Esophagus squamous epithelium (tissue), 5 donors: Measurements from ENCODE around the gene SAMD14. TPM values are rescaled to one million over a fixed set of nuclear protein-coding genes. Genes with fewer than 3 reads are reported as not detected.

Experiments used
- DNase-seq: peaks from one replicate; lab custom pipeline; 2025; lab: John Stamatoyannopoulos, UW
- H3K27ac ChIP-seq, 4 donors: fragments of 200-600 bp; sonication (generic); one replicate each; pipeline ENCODE4 v1.5.1; 2016 to 2019; ENCODE audit warnings: mild to moderate bottlenecking in 1 of 4
- H3K27me3 ChIP-seq, 4 donors: fragments of 200-600 bp; sonication (generic); 1 replicate in 3 of 4; 2 replicates in 1 of 4; pipeline versions ENCODE4 v1.5.1 to v1.6.0; 2017 to 2021; ENCODE audit warnings: antibody characterized with exemption in 1 of 4
- H3K36me3 ChIP-seq, 3 donors: fragments of 200-600 bp; sonication (generic); one replicate each; pipeline ENCODE4 v1.5.1; 2016 to 2019
- H3K4me1 ChIP-seq, 3 donors: fragments of 200-600 bp; sonication (generic); one replicate each; pipeline ENCODE4 v1.5.1; 2017 to 2019
- H3K4me3 ChIP-seq, 4 donors: fragments of 200-600 bp; sonication (generic); 1 replicate in 3 of 4; 2 replicates in 1 of 4; pipeline ENCODE4 v1.5.1; 2016 to 2019; ENCODE audit warnings: mild to moderate bottlenecking in 2 of 4, moderate library complexity in 1 of 4
- H3K9me3 ChIP-seq, 3 donors: fragments of 200-600 bp; sonication (generic); one replicate each; pipeline ENCODE4 v1.5.1; 2016 to 2019
- CTCF ChIP-seq, 6 experiments: fragments of 450-650 bp in 4 of 6; fragments of 200-600 bp in 2 of 6; sonication (generic) in 2 of 6; IDR thresholded peaks; one replicate each; pipeline ENCODE4 v1.5.1; 2016 to 2019; ENCODE audit warnings: antibody characterized with exemption in 6 of 6, mild to moderate bottlenecking in 4 of 6, moderate library complexity in 4 of 6
- POLR2A ChIP-seq, 4 donors: fragments of 450-650 bp; IDR thresholded peaks; one replicate each; pipeline ENCODE4 v1.6.1; 2017; ENCODE audit warnings: antibody characterized with exemption in 4 of 4, mild to moderate bottlenecking in 4 of 4, moderate library complexity in 3 of 4
- WGBS, 2 donors: methylation state at CpG; one replicate each; pipeline ENCODE4 v1.1.5; 2018; 5-methylcytosine and 5-hydroxymethylcytosine counted together
- intact Hi-C: fragments of 100-400 bp; cut with DNase I; formaldehyde crosslinking; loops from one replicate; pipeline ENCODE4 v1.15.0; 2022
- total RNA-seq, 4 donors: library from RNA; depleted of rRNA; stranded (reverse); fragments of >200 nt; gene quantifications; one replicate each; pipeline ENCODE4 v1.1.0, GENCODE V29; 2016
- donor health status: DM: yes; HTN: yes; CAD: no.

SAMD14 gene
- total RNA-seq, 4 donors from 2014 or later = 0.57 TPM; not detected in 3

- peaks cover 0 to 39% (median 0%) of the 10 kb centered on the region in 4 donors for H3K27me3 ChIP-seq
- no peaks in the 10 kb centered on the region for H3K9me3 ChIP-seq
- intact Hi-C loops = no loop called here
- peaks cover 11 to 49% (median 24%) of the 10 kb centered on the region in 3 donors for H3K4me1 ChIP-seq
- no peak overlapping the region for H3K27ac ChIP-seq
- peaks cover 0 to 20% (median 0%) of the 10 kb centered on the region in 3 donors for H3K36me3 ChIP-seq
- no peak for DNase-seq
- TF ChIP-seq POLR2A (IDR thresholded peaks at IDR 0.05) = no peak
- no peak for TF ChIP-seq CTCF (IDR thresholded peaks at IDR 0.05)
- WGBS, 2 donors = 65 to 69% methylated on average over 2 to 4 of the region's 4 CpGs
- no peak overlapping the region for H3K4me3 ChIP-seq
Measured at GRCh38 chr17:50114401-50114800, 15.6 kb downstream of the SAMD14 start.

GRCh38 chr17:50113624-50114320 is 16.2 kb downstream of the SAMD14 start:
- WGBS, 2 donors = 74 to 100% methylated on average over 1 to 6 of the region's 7 CpGs
- TF ChIP-seq POLR2A (IDR thresholded peaks at IDR 0.05) (no peak), CTCF (IDR thresholded peaks at IDR 0.05) (no peak)
- H3K9me3 ChIP-seq = no peaks in the 10 kb centered on the region
- DNase-seq = no peak
- peaks cover 11 to 49% (median 24%) of the 10 kb centered on the region in 3 donors for H3K4me1 ChIP-seq
- H3K27ac ChIP-seq = peak overlapping the region in 1 of 4 donors; percentile 63
- no peak overlapping the region for H3K4me3 ChIP-seq
- H3K27me3 ChIP-seq = peaks cover 0 to 33% (median 0%) of the 10 kb centered on the region in 4 donors
- intact Hi-C loops = no loop called here
- H3K36me3 ChIP-seq = peaks cover 0 to 26% (median 3%) of the 10 kb centered on the region in 3 donors

GRCh38 chr17:50112694-50113093 is 17.3 kb downstream of the SAMD14 start:
- Histone ChIP-seq H3K27ac (peak overlapping the region; percentile 15 to 88 (median 68)), H3K4me1 (peaks cover 11 to 52% (median 31%) of the 10 kb centered on the region in 3 donors), H3K36me3 (peaks cover 0 to 37% (median 10%) of the 10 kb centered on the region in 3 donors), H3K4me3 (no peak overlapping the region), H3K9me3 (no peaks in the 10 kb centered on the region), H3K27me3 (peaks cover 0 to 23% (median 0%) of the 10 kb centered on the region in 4 donors)
- 36 to 40% methylated on average over 1 to 16 of the region's 17 CpGs for WGBS, 2 donors
- intact Hi-C loops = no loop called here
- no peak for TF ChIP-seq POLR2A (IDR thresholded peaks at IDR 0.05)
- peak in 3 of 6 experiments; percentile 28 to 42 (median 34) for TF ChIP-seq CTCF (IDR thresholded peaks at IDR 0.05)
- no peak for DNase-seq

GRCh38 chr17:50111673-50112655 is 18.0 kb downstream of the SAMD14 start:
- H3K27me3 ChIP-seq = peaks cover 0 to 16% (median 0%) of the 10 kb centered on the region in 4 donors
- DNase-seq = no peak
- H3K4me3 ChIP-seq = no peak overlapping the region
- TF ChIP-seq CTCF (IDR thresholded peaks at IDR 0.05) (peak in 1 of 6 experiments; percentile 8), POLR2A (IDR thresholded peaks at IDR 0.05) (no peak)
- intact Hi-C loops = no loop called here
- peaks cover 11 to 52% (median 28%) of the 10 kb centered on the region in 3 donors for H3K4me1 ChIP-seq
- H3K36me3 ChIP-seq = peaks cover 0 to 44% (median 10%) of the 10 kb centered on the region in 3 donors
- 68 to 80% methylated on average over 1 to 8 of the region's 14 CpGs for WGBS, 2 donors
- peak overlapping the region; percentile 15 to 88 (median 68) for H3K27ac ChIP-seq
- no peaks in the 10 kb centered on the region for H3K9me3 ChIP-seq
